Stimulated activated CD4-positive, alpha-beta T cell treated with anti-CD3 and anti-CD28 coated beads, TNF-alpha, amount 100 ng/mL, for 4 hours (primary cell): Measurements from ENCODE around the gene SAMHD1.
"Not testable (repeated sequence)": the region's sequence is repeated elsewhere in the genome, so short reads cannot be mapped to it uniquely, and the experiment has no call there.

Experiments used
- DNase-seq, 3 experiments: peaks; one replicate each; pipeline ENCODE4 v3.0.0-alpha.2; 2020; ENCODE audit warnings: low read depth in 3 of 3

Gene SAMHD1

GRCh38 chr20:36916199-36916598, 35.3 kb downstream of the SAMHD1 start:
- DNase-seq = no peak

- no peak for DNase-seq
These were observed 42.9 kb downstream of the SAMHD1 start for GRCh38 chr20:36908603-36909002.

DNA sequence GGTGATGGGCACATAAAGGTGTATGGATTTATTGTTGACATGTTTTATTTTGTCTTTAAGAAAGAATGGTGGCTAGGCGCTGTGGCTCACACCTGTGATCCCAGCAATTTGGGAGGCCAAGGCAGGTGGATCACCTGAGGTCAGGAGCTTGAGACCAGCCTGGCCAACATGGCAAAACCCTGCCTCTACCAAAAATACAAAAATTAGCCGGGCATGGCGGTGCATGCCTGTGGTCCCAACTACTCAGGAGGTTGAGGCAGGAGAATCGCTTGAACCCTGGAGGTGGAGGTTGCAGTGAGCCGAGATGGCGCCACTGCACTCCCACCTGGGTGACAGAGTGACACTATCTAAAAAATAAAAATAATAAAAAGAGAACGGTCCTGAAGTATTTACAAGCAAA, 45.4 kb downstream of the SAMHD1 start:
- not testable (repeated sequence) for DNase-seq

GRCh38 chr20:36905566-36905965, 45.9 kb downstream of the SAMHD1 start:
- not testable (repeated sequence) for DNase-seq

- no peak for DNase-seq
These were observed 46.8 kb downstream of the SAMHD1 start for GRCh38 chr20:36904690-36905089.

DNA sequence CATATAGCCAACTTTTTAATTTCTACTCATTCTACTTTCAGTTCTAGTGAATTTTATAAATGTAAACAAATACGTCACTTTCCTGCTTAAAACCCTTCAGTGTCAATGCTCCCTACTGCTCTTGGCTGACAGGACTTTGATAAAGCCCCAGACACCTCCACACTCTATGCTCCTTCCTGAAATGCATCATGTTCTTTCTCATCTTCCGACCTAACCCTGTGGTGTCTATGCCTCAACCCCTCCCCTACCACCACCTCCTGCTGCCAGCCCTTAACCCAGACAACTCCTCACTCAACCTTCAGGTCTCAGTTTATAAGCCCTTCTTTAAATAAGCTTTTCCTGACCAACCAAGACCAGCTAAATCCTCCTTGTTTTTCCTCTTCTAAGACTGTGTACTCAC, 56.5 kb downstream of the SAMHD1 start:
- no peak for DNase-seq

DNA sequence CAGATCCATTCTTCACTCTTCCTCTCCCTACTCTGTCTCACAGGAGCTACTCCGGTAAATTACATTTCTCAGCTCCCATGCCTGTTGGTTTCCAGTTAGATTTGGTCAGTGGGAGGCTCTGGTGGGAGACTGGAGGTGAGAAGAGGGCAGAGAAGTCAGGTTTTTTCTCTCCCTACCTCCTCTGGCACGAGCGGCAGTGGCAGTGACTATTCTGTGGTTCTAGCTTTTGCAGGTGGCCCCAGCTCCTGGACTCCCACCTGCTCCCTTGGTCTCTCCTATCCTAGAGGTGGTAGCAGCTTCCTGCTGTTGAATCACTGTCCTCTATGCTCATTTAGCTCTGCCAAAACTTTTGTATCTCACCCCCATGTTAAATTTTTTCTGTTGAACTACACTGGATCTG, 57.7 kb downstream of the SAMHD1 start:
- no peak for DNase-seq

GRCh38 chr20:36891211-36891610, 60.3 kb downstream of the SAMHD1 start:
- DNase-seq = no peak

- DNase-seq = no peak
These were observed 60.9 kb downstream of the SAMHD1 start for GRCh38 chr20:36890586-36890985.

GRCh38 chr20:36888880-36889516, 62.5 kb downstream of the SAMHD1 start:
- DNase-seq = no peak

DNA sequence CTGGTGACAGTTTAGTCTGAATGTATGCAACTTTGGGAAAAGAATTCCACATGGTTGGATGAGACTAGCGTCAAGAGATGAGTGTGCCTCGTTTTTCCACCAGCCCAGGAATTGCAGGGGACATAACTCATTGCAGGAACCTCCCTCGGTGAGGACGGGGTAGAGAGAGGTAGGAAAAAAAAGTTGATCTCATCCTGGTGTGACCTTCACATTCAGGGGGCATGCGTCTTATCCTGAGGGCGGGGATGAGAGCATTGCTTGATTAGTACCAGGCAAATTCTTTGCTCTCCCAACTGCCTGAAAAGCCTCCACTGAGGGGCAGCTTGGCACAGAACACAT, 63.8 kb downstream of the SAMHD1 start:
- DNase-seq = no peak

- peak; percentile 61 to 66 (median 63) for DNase-seq
These were observed 64.4 kb downstream of the SAMHD1 start for GRCh38 chr20:36886859-36887751.

- no peak for DNase-seq
These were observed 66.2 kb downstream of the SAMHD1 start for GRCh38 chr20:36885356-36885755.

DNA sequence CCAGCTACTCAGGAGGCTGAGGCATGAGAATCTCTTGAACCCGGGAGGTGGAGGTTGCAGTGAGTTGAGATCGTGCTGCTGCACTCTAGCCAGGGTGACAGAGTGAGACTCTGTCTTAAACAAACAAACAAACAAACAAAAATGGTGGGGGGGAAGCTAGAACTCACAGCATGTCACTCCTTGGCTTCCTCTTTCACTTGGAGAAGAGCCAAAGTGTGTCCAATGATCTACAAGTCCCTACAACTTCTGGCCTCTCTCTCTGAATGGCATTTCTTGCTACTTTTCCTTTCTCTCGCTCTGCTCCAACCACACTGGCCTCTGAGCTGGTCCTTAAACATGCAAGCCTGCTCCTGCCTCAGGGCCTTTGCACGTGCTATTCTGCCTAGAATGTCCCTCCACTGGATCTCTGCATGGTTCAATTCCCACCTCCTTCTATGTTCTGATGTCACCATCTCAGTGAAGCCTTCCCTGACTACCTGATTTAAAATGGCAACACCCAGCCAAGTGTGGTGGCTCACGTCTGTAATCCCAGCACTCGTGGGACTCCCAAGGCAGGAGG, 67.5 kb downstream of the SAMHD1 start:
- DNase-seq = no peak

- DNase-seq = no peak
These were observed 69.6 kb downstream of the SAMHD1 start for GRCh38 chr20:36881888-36882287.

GRCh38 chr20:36881331-36881730, 70.2 kb downstream of the SAMHD1 start:
- DNase-seq = no peak

DNA sequence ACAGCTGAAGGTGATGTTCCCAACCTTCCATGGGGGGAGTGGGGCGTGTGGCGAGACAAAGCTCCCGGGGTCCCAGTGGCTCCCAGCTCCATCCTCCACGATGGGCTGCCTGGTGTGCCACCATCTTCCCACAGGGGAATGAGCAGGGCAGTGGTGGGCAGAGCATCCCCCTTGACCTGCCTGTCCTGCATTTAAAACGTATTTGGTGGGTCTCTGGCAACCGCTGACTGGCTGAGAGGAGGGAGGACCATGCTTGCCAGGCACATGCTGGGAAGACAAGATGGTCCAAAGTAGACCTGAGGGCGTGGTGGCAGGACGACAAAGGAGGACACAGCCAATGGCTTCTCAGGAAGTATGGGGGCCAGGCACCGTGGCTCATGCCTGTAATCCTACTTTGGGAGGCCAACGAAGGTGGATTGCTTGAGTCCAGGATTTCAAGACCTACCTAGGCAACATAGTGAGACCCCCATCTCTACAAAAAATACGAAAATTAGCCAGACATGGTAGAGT, 70.7 kb downstream of the SAMHD1 start:
- DNase-seq = no peak

- no peak for DNase-seq
These were observed 72.6 kb downstream of the SAMHD1 start for GRCh38 chr20:36878941-36879340.

GRCh38 chr20:36876473-36876833, 75.1 kb downstream of the SAMHD1 start:
- DNase-seq = no peak

GRCh38 chr20:36875702-36876472, 75.6 kb downstream of the SAMHD1 start, which contains the start of gene TLDC2:
TSS of gene TLDC2 (plus strand) at chr20:36876138. CDS start at chr20:36876175, 37 bp downstream.
- no peak for DNase-seq

DNA sequence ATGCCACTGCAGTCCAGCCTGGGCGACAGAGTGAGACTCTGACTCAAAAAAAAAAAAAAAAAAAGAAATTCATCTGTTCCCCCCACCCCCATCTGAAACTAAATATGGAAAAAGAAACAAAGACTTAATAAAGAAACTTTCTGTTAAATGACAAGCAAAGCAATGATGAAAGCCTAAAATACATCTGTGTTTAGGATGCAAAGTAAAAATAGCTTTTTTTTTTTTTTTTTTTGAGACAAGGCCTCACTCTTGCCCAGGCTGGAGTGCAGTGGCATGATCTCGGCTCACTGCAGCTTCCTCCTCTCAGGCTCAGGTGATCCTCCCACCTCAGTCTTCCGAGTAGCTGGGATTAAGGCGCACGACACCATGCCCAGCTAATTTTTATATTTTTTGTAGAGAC, 76.4 kb downstream of the SAMHD1 start:
- not testable (repeated sequence) for DNase-seq
